Measurements from ENCODE around the gene PARD6G.
A peak's percentile ranks its signal among the peaks of the same experiment; 100 is the strongest.
"Not testable (repeated sequence)": the region's sequence is repeated elsewhere in the genome, so short reads cannot be mapped to it uniquely, and the experiment has no call there.

Gene PARD6G

DNA sequence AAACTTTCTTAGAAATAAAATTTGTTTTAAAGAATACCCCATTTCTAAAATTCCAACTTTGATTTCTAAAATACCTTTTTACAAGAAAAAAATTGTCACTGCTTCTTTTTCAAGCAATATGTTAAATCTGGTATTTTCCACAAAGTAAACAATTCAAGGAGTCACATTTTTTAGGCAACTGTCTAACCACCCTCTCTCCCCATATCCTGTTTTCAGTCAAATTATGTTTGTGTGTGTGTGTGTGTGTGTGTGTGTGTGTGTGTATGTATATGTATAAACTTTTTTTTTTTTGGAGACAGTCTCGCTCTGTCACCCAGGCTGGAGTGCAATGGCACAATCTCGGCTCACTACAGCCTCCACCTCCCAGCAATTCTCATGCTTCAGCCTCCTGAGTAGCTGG is 79.0 kb downstream of the PARD6G start:
- DNase-seq = no peak

DNA sequence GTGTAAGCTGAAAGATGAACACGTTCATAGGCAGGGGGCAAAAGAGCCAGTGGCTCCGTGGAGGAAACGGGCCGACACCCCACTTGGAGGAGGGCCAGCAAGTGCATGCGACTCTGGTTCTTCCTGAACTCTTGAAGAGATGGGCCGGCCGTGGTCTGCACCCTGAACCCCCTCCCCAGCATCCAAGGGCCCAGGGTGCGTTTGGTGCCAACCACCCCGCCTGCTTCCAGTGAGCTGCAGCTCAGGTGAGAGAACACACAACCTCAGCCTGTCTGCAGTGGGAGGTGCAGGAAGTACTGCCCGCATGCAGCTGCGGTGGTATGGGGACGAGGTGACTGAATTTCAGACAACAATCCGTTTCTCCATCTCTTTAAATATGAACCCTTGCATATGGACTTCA is 79.4 kb downstream of the PARD6G start:
- no peak for DNase-seq

DNA sequence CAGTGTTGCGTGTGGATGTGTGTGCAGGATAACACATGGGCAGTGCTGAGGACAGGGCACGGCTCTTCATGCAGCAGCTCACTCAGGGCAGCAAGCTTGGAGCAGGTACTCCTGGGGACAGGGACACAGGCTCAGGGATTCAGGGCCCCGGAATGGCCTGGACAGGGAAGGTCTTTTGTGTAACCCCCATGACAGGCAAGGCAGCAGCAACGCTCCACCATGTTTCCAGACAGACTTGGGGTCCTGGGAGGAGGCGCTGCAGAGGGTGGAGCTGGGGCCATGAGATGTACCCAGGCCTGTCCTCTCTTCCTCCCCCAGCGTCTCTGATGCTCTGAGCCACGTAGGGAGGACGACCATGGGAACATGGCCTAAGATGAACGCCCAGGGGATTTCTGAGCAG is 80.0 kb downstream of the PARD6G start:
- no peak for DNase-seq

DNA sequence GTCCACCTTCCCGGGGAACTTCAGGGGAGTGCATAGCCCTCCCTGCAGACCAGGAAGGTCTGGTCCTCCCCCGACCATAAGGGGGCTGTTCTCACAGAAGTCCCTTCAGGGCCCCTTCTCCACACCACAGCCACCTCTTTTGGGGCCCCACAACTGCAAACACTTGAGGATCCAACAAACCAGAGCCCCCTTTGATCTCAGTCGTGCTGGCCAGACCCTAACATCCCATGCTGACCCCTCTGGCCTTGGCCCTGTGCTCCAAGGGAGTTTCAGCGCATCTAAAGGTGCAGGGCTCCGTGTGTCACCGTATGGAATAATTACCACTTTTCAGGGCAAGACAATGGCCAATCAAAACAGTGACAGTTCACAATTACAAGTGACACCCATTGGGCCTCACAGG is 80.6 kb downstream of the PARD6G start:
- no peak for DNase-seq

DNA sequence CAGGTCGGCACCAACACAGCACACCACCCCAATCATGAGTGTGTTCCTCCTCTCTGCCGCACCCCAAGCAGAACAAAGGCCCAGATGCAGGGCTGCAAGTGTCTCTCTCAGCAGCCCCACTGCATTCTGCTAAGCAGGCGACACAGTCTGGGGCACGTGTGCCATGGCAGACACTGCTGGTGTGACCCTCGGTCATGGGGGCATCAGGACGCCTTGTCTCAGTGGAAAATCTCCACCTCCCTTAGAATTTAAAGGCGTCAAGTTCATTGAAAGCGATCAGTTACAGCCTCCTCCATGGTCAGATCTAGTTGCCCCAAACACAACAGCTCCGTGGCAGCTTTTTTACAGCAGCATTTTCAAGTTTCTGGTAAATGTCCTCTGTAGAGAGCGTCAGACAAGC is 81.1 kb downstream of the PARD6G start:
- DNase-seq = no peak

DNA sequence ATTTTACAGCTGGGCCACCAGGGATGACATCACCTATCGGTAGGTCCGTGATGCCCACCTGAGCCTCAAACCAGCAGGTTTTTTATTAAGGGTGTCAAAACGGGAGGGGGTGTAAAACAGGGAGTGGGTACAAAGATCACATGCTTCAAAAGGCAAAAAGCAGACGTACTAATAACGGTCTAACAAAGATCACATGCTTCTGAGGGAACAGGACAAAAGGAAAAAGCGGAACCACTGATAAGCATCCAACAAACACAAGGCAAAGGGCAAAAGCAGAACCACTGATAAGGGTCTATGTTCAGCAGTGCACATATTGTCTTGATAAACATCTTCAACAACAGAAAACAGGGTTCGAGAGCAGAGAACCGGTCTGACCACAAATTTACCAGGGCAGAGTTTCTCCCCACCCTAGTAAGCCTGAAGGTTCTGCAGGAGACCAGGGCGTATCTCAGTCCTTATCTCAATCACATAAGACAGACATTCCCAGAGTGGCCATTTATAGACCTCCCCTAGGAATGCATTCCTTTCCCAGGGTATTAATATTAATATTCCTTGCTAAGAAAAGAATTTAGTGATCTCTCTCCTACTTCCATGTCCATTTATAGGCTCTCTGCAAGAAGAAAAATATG is 82.5 kb downstream of the PARD6G start:
- not testable (repeated sequence) for DNase-seq

DNA sequence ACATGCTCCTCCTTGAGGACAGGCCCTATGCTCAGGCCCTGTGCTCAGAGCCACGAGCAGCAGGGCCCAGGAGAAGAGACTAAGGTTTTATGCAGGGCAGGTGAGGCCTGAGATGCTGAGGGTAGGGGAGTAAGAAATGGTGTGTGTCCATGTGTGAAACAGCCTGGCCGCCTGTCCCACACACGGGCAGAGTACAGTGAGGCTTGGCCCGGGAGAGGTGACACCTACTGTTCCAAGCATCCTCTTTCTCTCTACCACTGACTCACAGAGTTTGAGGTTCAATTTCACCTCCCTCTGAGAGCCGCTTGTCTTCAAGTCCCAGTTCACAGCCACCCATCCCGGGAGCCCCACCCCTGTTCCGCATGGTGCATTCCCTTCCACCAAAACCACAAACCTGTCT is 84.1 kb downstream of the PARD6G start:
- DNase-seq = no peak

DNA sequence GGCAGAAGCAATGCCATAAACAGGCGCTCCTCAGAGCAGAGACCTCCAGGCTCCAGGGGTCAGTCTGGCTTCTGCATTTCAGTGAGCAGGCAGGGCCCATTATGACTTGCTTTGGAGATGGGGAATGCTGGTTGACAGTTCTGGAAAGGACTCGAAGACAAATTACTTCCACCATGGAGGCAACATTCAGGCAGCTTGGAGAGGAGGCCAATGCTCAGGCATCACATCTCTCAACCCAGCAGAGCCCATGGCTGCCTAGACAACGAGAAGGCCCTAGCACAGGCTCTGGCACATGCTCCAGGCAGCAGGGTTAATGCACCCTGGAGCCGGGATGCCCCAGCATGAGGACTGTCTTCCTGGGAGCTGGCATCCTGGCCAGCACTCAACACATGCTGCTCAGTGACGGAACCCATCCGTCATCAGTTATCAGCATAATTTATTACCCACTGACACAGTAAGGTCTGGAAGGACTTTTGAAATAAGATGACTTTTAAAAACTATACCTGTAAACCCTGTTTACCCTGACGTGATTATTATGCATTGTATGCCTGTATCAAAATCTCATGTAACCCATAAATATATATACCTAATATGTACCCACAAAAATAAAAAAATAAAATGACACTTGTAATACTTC is 85.4 kb downstream of the PARD6G start:
- peak; percentile 16 for DNase-seq

DNA sequence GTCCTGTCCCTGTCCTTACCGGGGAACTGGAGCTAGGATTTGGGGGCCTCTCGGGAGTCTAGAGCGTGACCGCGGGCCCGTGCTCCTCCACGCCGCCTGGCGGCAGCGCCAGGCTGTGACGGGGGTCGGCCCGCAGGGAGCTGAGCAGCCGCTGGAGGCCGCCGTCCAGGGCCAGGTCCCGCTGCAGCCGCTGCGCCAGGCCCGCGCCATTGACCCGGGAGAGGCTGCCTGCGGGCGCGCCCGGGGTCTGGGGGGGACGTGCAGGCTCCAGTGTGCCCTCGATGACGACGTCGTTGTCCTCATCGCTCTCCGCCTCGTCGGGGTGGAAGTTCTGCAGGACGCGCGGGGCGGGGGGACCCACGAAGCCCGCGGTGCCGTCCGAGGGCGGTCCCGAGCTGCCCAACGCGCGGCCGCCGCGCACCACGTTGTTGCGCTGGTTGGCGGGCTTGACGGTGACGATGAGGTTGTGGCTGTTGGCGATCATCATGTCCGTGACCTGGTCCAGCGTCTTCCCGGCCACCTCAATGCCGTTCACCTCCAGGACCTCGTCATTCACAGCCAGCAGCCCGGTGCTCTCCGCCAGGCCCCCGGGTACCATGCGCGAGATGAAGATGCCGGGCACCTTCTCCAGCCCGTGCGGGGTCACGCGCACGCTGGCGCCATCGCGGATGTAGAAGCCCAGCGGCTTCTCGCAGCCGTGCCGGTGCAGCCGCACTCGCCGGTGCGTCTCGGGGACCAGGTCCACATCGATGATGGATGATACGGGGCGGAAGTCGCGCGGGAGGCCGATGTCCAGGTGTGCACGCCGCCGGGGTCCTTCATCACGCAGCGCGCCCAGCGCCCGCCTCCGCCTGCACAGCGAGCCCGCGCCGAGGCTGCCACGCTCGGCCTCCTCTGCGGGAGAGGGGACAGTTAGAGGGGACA is 87.3 kb downstream of the PARD6G start:
- peak; percentile 66 for DNase-seq

DNA sequence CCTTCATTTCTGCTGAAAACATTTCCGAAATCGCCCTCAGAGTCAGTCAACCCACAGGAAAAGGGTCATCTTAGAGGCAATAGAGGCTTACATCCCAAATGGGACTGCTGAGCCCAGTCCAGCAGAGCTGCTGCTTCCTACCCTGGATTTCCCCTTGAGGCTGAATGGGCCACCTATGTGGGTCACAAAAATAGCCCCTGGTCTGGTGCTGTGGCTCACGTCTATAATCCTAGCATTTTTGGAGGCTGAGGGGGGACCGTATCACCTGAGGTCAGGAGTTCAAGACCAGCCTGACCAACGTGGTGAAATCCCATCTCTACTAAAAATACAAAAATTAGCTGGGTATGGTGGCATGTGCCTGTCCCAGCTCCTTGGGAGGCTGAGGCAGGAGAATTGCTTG is 88.9 kb downstream of the PARD6G start:
- DNase-seq = no peak

DNA sequence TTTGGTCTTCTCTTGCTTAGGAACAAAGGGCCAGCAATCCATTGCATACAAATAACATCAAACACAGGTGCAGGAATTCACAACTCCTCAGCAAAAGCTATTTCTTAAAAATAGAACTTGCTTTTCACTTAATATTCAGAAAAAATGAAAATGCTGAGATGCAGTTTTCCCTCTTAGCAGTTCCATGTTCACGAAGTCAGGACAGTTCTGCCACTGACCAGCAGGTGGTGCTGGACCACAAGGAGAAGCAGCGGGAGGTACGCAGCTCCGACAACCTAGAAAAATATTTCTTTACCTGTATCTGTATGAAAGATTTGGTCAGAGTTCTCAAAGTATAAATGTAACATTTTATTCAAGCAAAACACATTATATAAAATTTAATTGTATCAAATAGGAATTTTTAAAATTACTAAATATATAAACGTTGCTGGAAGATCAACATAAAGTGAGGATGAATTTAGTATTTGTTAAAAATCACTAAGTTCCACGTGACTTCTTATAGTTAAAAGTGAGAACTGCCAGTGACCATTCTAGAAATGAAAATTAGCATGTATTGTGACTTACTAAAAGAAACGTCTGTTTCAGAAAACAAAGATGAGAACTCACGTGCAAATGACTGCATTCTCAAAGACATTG is 89.5 kb downstream of the PARD6G start:
- peak; percentile 90 for DNase-seq

DNA sequence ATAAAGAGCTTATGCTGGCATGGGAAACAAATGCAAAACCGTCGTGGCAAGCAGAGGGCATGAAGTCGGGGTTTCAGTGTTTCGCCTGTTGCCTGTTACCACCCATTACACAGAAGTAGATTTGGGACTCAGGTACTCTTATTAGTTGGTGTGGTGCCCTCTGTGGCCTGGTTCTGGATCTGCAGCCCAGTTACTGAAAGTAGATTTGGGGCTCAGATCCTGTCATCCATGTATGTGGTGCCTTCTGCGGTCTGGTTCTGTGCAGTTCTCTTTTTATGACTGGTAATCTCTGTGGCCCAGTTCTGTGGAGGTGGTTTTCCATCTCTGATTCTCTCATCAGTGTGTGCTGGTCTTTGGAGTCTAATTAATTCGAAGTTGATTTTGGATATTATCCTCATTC is 93.0 kb downstream of the PARD6G start:
- peak; percentile 61 for DNase-seq

DNA sequence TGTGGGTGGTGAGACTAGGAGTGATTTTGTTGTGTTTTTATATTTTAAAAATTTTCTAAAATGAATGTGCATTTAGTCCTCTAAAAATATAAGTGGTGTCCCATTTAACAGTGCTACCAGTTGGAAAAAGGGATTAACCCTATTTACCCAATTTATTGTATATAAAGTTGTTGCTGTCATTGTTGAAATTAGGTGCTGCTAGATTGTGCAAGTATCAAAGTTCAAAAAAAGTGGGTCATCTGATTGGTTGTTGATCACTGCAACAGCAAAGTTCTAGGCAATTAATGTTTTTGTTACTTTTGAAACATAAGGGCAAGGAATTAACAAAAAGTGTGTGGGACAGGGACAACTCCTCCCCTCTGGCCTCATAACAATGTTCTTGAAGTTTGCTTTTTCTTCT is 97.6 kb downstream of the PARD6G start:
- no peak for DNase-seq

DNA sequence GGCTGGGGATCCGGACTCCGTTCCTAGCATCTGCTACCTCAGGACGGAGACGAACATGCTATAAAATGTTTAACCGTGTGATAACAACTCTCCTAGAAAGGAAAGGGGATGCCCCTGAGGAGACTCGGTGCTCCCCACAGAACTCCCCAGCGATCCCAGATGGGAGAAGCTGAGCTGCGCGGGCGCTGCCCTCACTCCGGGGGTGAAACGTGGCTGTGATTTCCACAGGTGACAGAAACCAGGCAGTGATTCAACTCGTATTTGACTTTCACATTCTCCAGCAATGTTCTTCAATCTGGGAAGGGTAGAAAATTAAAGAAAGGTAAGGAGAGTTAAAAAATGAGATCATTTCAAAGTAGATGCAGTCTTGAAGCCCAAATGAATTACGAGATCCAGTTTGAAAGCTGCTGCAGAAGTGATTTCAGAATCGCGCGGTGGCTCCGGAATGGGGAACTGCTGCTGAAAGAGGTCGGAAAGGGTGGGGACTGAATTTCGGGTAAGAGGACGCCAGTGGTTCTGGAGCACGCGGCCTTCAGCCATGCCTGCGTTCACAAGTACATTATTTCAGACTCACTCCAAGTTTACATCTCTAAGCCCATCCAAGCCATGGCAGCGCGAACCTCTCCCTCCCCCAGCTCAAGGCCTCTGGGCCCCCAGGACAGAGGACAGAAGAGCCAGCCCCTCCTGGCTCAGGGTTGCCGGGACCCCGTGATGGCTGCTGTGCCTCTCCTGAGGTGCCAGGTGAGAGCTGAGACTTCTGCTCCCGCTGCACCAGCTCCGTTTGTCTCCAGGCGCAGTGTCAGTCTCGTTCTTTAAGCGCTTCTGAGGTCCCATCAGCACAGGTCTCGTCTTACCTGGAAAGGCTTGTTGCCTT is 98.8 kb downstream of the PARD6G start:
- no peak for DNase-seq

DNA sequence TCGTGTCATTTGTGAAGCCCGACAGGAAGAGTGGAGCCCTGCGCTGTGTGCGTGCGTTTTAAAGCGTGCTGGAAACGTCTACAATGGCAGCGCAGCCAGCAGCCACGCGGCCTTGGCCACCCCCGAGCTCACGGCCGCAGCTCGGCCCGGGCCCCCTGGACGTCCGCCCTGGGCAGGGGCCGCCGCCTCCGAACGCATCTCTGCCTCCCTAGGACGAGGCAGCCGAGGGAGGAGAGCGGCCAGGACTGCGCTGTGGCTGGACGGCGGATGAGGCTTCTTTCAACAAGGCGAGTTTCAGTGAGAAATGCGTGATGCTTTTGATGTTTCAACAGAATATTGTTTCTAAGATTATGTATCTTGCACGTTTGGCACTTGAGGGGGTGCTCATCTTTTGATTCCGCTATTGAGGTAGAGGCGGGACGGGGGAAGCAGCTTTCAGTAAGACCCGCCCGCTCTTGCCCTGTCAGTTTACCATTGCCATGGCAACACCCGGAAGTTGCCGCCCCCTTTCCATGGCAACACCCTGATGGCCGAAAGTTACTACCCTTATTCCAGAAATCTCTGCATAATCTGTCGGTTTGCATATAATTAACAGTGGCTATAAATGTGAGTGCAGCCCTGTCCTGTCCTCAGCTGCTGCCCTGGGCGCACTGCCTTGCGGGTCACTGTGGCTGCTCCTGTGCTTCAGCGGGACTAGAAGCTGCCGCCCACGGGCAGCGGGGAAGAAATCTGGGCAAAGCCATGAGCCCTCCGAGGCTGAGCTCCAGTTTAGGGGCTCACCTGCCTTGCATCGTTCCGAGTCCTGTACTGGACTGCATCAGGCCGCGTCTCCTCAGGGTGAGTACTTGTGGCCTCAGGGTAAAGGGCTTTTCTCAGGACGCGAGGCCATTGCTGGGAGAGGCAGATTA is 99.6 kb downstream of the PARD6G start:
- DNase-seq = peak; percentile 85

DNA sequence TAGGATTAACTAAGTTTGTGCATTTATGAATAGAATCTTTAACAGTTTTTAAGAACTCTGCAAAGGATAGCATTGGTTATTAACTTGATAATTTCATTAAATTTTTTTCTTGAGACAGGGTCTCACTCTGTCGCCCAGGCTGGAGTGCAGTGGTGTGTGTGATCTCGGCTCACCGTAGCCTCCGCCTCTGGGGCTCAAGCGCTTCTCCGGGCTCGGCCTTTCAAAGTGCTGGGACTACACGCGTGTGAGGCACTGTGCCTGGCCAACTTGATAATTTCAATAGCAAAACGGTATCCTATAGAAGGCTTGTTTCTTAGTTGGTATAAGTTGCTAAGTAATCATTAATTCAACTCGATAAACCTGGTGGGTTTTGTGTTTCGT is 100.3 kb downstream of the PARD6G start:
- no peak for DNase-seq

DNA sequence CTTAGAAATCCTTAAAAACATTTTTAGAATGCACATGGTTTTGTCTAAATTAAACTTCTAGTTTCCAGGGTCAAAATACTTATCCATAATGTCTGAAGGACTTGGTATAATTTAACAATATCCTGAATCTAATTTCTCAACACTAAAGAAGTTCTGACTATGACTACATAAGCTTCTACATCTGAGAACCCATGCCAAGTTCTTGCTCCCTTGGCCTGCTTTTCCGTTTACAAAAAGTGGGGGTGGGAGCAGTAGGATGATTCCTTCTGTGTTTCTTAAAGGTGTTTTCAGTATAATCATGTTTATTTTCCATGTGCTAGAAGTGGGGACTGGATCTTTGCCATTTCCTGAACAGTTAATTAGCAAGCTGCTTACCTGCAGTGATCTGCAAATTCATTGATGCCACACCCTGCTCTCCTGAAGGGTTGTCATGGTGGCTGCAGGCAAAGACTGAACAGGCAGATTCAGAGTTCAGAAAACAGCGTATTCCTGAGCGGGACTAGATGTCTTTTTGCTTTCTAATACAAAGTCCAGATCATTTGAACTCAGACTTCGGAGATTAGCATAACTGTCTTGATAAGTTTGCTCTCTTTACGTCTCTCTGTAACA is 102.0 kb downstream of the PARD6G start:
- DNase-seq = no peak

DNA sequence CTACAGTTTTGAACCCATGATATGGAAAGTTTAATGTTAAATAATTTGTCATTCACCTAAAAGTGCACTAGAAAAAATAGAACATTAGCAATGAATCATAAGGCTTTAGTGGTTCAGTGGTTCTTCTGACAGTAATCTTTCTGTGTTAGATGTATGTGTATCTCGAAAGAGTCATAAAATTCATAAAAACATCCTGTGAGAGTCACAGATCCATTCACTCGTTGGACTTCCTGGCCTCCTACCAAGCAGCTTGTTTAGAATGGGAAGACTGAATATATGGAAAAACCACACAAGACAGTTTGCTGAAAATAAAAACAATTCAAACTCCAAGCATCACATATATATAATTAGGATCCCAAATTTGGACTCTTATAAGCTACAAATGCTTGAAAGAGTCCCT is 103.4 kb downstream of the PARD6G start:
- DNase-seq = no peak

DNA sequence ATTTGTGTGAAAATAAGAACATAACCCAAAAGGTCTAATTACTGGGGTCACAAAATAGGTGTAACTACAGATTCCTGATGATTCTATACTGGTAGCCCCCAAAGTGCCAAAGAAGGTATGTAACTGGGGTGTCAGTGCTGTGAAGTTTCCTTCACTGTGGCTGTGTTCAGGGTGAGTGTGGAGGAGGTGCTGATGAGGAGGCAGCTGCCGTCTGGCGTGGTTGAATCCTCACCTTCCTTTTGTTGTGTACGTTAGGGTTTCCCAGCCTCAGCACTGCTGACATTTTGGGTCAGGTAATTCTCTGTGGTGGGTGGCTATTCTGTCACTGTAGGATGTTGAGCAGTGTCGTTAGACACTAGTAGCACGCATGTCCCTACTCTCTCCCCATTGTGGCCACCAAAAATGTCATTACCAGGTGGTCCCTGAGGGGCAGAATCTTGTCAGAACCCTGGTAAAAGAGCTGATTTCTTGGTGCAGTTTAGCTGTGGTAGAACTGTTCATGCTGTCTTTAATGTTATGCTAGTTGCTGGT is 106.8 kb downstream of the PARD6G start:
- DNase-seq = no peak

DNA sequence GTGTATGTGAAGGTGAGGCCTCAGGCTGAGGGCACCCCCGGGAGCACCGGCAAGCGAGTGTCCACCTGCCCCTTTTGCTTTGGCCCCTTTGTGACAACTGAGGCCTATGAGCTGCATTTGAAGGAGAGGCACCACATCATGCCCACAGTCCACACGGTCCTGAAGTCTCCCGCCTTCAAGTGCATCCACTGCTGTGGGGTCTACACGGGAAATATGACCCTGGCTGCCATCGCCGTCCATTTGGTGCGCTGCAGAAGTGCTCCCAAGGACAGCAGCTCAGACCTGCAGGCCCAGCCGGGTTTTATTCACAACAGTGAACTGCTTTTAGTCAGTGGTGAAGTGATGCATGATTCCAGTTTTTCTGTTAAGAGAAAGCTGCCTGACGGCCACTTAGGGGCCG is 109.3 kb downstream of the PARD6G start:
- no peak for DNase-seq

DNA sequence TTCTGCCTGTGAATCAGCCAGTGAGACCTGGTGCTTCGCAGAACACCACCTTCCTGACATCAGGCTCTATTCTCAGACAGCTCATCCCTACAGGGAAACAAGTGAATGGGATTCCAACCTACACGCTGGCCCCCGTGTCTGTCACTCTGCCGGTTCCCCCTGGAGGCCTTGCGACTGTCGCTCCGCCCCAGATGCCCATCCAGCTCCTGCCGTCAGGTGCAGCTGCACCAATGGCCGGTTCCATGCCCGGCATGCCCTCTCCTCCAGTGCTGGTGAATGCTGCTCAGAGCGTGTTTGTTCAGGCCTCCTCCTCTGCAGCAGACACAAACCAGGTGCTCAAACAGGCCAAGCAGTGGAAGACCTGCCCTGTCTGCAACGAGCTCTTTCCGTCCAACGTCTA is 110.2 kb downstream of the PARD6G start:
- no peak for DNase-seq

Measured in stimulated activated CD8-positive, alpha-beta memory T cell treated with anti-CD3 and anti-CD28 coated beads, Interleukin-4, amount 100 ng/mL, for 48 hours (primary cell).